RWPE1 (cell line): Measurements from ENCODE around the gene NPY2R.

Source experiments
- CTCF ChIA-PET: fragments of 350-600 bp; sonication (Branson Sonifier 250); formaldehyde crosslinking; extraction: SDS; loops from one replicate; lab custom pipeline; 2021; lab: Yijun Ruan, JAX
- POLR2A ChIA-PET: fragments of 400-600 bp; formaldehyde crosslinking; extraction: SDS; loops from one replicate; lab custom pipeline; 2020; ENCODE audit warnings: antibody characterized with exemption; ENCODE audit not compliant: low non-redundant PET; lab: Yijun Ruan, JAX
- DNase-seq: peaks from one replicate; pipeline ENCODE4 v3.0.0; 2012; ENCODE audit warnings: low spot score
- H3K27ac ChIP-seq: fragments of 450-650 bp; 2 replicates; pipeline ENCODE4 v1.5.1; 2017
- TF ChIP-seq, protein P1 (sequence below): fragments of 450-650 bp; conservative IDR thresholded peaks from 2 replicates; pipeline ENCODE4 v1.5.1; 2017; ENCODE audit warnings: low read depth, mild to moderate bottlenecking

Gene NPY2R

DNA sequence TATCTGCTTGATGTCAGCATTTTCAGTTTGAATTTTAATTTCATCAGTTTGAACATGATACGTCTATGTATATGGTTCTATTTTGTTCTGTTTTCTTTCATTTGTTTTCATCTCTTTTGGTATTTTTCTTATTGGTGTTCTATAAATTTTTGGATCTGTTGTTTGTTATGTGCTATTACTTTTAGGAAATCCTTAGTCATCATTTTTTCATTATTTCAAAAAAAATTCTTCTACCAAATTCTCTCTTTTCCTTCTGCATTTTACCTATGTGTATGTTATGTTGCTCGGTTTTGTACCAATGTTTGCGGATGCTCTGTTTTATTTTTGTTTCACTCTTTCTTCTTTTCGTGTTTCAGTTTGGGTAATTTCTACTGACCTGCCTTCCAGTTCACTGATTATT lies 32.8 kb downstream of the NPY2R start:
- no peak for DNase-seq
- no peak overlapping the region for H3K27ac ChIP-seq
- TF ChIP-seq, protein P1, sequence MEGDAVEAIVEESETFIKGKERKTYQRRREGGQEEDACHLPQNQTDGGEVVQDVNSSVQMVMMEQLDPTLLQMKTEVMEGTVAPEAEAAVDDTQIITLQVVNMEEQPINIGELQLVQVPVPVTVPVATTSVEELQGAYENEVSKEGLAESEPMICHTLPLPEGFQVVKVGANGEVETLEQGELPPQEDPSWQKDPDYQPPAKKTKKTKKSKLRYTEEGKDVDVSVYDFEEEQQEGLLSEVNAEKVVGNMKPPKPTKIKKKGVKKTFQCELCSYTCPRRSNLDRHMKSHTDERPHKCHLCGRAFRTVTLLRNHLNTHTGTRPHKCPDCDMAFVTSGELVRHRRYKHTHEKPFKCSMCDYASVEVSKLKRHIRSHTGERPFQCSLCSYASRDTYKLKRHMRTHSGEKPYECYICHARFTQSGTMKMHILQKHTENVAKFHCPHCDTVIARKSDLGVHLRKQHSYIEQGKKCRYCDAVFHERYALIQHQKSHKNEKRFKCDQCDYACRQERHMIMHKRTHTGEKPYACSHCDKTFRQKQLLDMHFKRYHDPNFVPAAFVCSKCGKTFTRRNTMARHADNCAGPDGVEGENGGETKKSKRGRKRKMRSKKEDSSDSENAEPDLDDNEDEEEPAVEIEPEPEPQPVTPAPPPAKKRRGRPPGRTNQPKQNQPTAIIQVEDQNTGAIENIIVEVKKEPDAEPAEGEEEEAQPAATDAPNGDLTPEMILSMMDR: no peak
- ChIA-PET POLR2A (no interaction called here), CTCF (interaction anchor here (0.6 kb wide), 1 partner anchor 39 kb away, joined by 4 read pairs; no protein-coding TSS in a partner anchor)

DNA sequence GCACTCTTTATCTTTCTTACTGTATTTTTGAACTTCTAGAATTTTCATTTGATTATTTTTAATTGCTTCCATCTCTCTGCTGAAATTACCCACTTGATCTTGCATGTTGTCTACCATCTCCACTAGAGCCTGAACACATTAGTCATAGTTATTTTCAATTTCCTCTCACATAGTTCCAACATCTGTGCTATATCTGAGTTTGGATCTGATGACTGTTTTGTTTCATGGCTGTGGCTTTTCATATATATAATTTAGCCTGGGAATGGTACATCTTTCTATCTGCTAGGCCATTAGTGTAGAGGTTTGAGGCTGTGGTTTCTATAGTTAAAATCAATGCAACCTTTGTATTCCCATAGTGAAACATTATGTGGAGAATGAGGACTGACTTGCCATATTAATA lies 33.2 kb downstream of the NPY2R start:
- TF ChIP-seq, protein P1: no peak
- no peak overlapping the region for H3K27ac ChIP-seq
- ChIA-PET POLR2A (no interaction called here), CTCF (no interaction called here)
- no peak for DNase-seq

DNA sequence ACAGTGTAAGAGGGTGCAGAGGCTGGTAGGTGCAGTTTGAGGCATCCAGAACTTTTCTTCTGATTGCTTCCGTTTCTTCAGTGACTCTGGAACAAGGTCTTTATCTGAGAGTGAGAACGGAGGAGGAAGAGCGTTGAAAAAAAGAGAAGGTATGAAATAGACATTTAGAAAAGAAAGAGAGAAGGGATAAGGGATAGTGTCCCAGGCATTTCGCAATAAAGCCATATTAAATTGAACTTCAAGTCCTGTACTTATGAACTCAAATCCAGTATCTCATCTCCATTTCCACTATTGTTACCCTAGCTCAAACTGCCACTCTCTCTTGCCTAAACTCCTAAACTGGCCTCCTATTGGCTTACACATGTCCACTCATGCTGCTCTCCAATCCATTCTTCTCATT lies 36.7 kb downstream of the NPY2R start:
- H3K27ac ChIP-seq: no peak overlapping the region
- TF ChIP-seq, protein P1: no peak
- POLR2A ChIA-PET: no interaction called here
- CTCF ChIA-PET: no interaction called here
- DNase-seq: no peak

DNA sequence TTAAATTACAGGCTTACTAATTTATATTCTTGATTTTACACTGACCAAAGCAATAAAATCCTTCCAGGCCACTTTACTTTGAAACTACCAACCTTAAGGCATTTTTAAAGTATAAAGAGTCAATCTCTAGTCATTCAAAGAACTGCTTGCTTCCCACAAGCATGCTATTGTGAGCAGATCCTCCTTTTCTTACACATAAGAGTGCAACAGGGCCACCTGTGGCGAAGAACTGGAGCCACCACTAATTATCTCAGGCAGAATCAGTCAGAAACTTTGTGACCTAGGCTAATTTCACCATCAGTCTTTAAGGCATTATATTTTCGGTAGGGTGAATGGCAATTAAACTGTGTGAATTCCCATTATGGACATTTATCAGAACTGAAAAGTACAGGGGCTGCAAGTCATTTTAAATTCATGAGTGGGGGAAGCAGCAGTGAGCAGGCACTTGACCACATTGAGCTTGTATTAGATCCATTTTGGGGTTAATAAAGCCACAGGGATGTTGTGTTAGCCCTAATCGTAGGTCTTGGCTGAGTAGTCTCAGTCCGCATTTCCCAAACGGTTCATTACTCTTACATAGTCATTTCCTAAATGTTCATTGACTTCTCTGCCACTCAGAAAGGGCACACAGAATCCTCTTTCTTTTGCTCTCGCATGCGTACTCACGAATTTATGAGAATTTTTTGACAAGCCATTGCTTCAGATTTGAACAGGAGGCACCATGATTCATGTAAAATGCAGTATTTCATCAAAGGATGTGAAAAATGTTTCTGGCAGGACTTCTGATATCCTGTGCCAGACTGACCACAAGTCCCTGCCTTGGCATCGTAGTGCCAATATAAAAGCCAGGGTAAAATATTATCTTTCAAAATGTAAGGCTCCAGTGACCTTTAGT lies 39.8 kb downstream of the NPY2R start:
- H3K27ac ChIP-seq: no peak overlapping the region
- ChIA-PET CTCF (no interaction called here), POLR2A (no interaction called here)
- DNase-seq: no peak
- TF ChIP-seq, protein P1: no peak

DNA sequence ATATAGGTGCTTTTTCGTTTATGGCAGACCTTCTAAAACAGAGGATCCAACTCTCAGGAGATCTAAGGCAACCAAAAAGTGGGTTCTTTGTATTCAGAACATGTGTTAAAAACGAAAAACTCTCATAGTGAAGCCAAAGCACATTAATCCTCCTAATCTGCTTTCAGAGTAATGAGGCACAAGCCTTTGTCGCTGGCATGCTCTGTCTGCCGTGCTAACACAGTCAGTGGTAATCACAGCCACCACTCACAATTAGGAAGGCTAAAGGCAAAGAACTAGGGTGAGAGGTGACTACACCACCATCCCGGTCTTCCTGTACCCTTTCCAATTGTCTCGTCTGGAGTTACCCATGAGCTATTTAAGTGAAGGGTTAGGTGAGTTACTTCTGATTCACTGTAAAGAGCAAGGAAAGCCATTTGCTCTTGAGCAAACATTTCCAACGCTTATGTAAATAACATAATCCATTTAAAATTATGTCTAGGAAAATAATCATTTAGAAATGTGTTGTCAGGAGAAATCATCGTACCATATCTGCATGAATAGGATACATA lies 40.7 kb downstream of the NPY2R start:
- no peak overlapping the region for H3K27ac ChIP-seq
- DNase-seq: no peak
- CTCF ChIA-PET: no interaction called here
- TF ChIP-seq, protein P1: no peak
- POLR2A ChIA-PET: no interaction called here

DNA sequence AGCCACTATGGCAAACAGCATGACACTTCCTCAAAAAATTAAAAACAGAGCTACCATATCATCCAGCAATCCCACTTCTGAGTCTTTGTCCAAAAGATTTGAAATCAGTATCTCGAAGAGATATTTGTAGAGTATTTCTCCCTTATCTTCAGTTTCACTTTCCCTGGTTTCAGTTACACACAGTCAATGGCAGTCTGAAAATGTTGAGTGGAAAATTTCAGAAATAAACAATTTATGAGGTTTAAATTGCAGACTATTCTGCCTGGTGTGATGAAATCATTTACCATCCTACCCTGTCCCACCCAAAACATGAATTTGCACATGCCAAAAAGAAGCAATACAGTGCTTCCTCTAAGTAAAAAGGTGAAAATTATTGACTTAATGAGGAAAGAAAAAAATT lies 43.9 kb downstream of the NPY2R start:
- DNase-seq: no peak
- TF ChIP-seq, protein P1: no peak
- POLR2A ChIA-PET: no interaction called here
- H3K27ac ChIP-seq: no peak overlapping the region
- CTCF ChIA-PET: no interaction called here
